Measurements from ENCODE around the gene NF2.

The NF2 gene

GRCh38 chr22:29735416-29735815 lies 132.0 kb downstream of the NF2 start:
- no peak for DNase-seq (ENCODE audit: low spot score)
- TF ChIP-seq CTCF (IDR thresholded peaks at IDR 0.05): no peak
- Histone ChIP-seq H3K27ac (no peak overlapping the region), H3K4me3 (no peak overlapping the region)

- Histone ChIP-seq H3K27ac (no peak overlapping the region), H3K4me3 (no peak overlapping the region)
- no peak for TF ChIP-seq CTCF (IDR thresholded peaks at IDR 0.05)
- no peak for DNase-seq (ENCODE audit: low spot score)
These were observed 134.1 kb downstream of the NF2 start for GRCh38 chr22:29737251-29738117.

- TF ChIP-seq CTCF (IDR thresholded peaks at IDR 0.05): no peak
- Histone ChIP-seq H3K4me3 (no peak overlapping the region), H3K27ac (no peak overlapping the region)
- no peak for DNase-seq (ENCODE audit: low spot score)
These were observed 134.8 kb downstream of the NF2 start for GRCh38 chr22:29738118-29738815.

- H3K4me3 ChIP-seq: no peak overlapping the region
- TF ChIP-seq CTCF (IDR thresholded peaks at IDR 0.05): no peak
- DNase-seq (ENCODE audit: low spot score): no peak
- H3K27ac ChIP-seq: no peak overlapping the region
These were observed 136.0 kb downstream of the NF2 start for GRCh38 chr22:29739346-29739875.

GRCh38 chr22:29740216-29740615 lies 136.8 kb downstream of the NF2 start:
- no peak overlapping the region for H3K27ac ChIP-seq
- H3K4me3 ChIP-seq: no peak overlapping the region
- no peak for DNase-seq (ENCODE audit: low spot score)
- TF ChIP-seq CTCF (IDR thresholded peaks at IDR 0.05): no peak

GRCh38 chr22:29741926-29742325 lies 138.5 kb downstream of the NF2 start:
- Histone ChIP-seq H3K4me3 (no peak overlapping the region), H3K27ac (no peak overlapping the region)
- no peak for TF ChIP-seq CTCF (IDR thresholded peaks at IDR 0.05)
- no peak for DNase-seq (ENCODE audit: low spot score)
